ENCODE measurements around the gene GAS2.

- TF ChIP-seq CTCF (IDR thresholded peaks at IDR 0.05), result no peak
- TF ChIP-seq POLR2A (IDR thresholded peaks at IDR 0.05), result no peak
Observed at GRCh38 chr11:22734628-22735345, 68.4 kb downstream of the GAS2 start.

All from body of pancreas (tissue), 4 donors.